Endothelial cell (in vitro differentiated cells): ENCODE data around the gene PARD3. TPM values are rescaled to one million over a fixed set of nuclear protein-coding genes. Genes with fewer than 3 reads are reported as not detected.

Experiments
- DNase-seq: peaks from one replicate; pipeline ENCODE4 v3.0.0; 2021; ENCODE audit warnings: low spot score
- H3K27ac Mint-ChIP-seq: one replicate; pipeline ENCODE4 v1.8.0; 2021; ENCODE audit warnings: mixed read lengths, inconsistent platforms; ENCODE audit not compliant: unreplicated experiment
- H3K27me3 Mint-ChIP-seq: one replicate; pipeline ENCODE4 v1.8.0; 2021; ENCODE audit warnings: mild to moderate bottlenecking, moderate library complexity, mixed read lengths, inconsistent platforms; ENCODE audit not compliant: unreplicated experiment
- H3K36me3 Mint-ChIP-seq: one replicate; pipeline ENCODE4 v1.8.0; 2021; ENCODE audit warnings: mild to moderate bottlenecking, low read depth, mixed read lengths, inconsistent platforms; ENCODE audit not compliant: unreplicated experiment
- H3K4me1 Mint-ChIP-seq: one replicate; pipeline ENCODE4 v1.8.0; 2021; ENCODE audit warnings: mild to moderate bottlenecking, mixed read lengths, inconsistent platforms; ENCODE audit not compliant: unreplicated experiment
- H3K4me3 Mint-ChIP-seq: one replicate; pipeline ENCODE4 v1.8.0; 2021; ENCODE audit warnings: mild to moderate bottlenecking, mixed read lengths, inconsistent platforms; ENCODE audit not compliant: unreplicated experiment
- H3K9me3 Mint-ChIP-seq: one replicate; pipeline ENCODE4 v1.8.0; 2021; ENCODE audit warnings: mixed read lengths, inconsistent platforms; ENCODE audit not compliant: unreplicated experiment
- CTCF ChIP-seq: fragments of 200-600 bp; sonication (generic); IDR thresholded peaks from one replicate; pipeline ENCODE4 v1.5.0; 2021; ENCODE audit warnings: antibody characterized with exemption; ENCODE audit not compliant: unreplicated experiment
- total RNA-seq: library from RNA; stranded (reverse); fragmentation: NEBNext Ultra II Directional; extraction: Animal tissue kit (Norgen Biotek cat#: 25700); gene quantifications from one replicate; pipeline ENCODE4 v1.2.1, GENCODE V29; 2021; ENCODE audit not compliant: unreplicated experiment

Gene PARD3
- total RNA-seq, 1 donor from 2014 or later: 35.2 TPM

GRCh38 chr10:34341473-34341872 is 473.6 kb downstream of the PARD3 start:
- H3K27me3 Mint-ChIP-seq: no peaks in the 10 kb centered on the region
- no peak overlapping the region for H3K4me3 Mint-ChIP-seq
- peaks cover 3% of the 10 kb centered on the region for H3K36me3 Mint-ChIP-seq
- peaks cover 7% of the 10 kb centered on the region for H3K4me1 Mint-ChIP-seq
- no peak overlapping the region for H3K27ac Mint-ChIP-seq
- DNase-seq: no peak
- TF ChIP-seq CTCF: no peak
- H3K9me3 Mint-ChIP-seq: no peaks in the 10 kb centered on the region

- Mint-ChIP-seq H3K9me3 (no peaks in the 10 kb centered on the region), H3K27me3 (no peaks in the 10 kb centered on the region), H3K4me3 (no peak overlapping the region), H3K36me3 (peaks cover 3% of the 10 kb centered on the region), H3K4me1 (peaks cover 7% of the 10 kb centered on the region), H3K27ac (no peak overlapping the region)
- no peak for TF ChIP-seq CTCF
- no peak for DNase-seq
Observed at GRCh38 chr10:34340934-34341333, 474.2 kb downstream of the PARD3 start.

GRCh38 chr10:34339816-34340553 is 475.1 kb downstream of the PARD3 start:
- Mint-ChIP-seq H3K27me3 (no peaks in the 10 kb centered on the region), H3K27ac (no peak overlapping the region), H3K9me3 (no peaks in the 10 kb centered on the region), H3K36me3 (peaks cover 3% of the 10 kb centered on the region), H3K4me3 (no peak overlapping the region), H3K4me1 (peaks cover 3% of the 10 kb centered on the region)
- no peak for TF ChIP-seq CTCF
- DNase-seq: no peak

GRCh38 chr10:34337917-34338316 is 477.2 kb downstream of the PARD3 start:
- Mint-ChIP-seq H3K36me3 (peaks cover 3% of the 10 kb centered on the region), H3K4me1 (no peaks in the 10 kb centered on the region), H3K9me3 (no peaks in the 10 kb centered on the region), H3K4me3 (no peak overlapping the region), H3K27me3 (no peaks in the 10 kb centered on the region), H3K27ac (no peak overlapping the region)
- no peak for TF ChIP-seq CTCF
- no peak for DNase-seq

- Mint-ChIP-seq H3K9me3 (no peaks in the 10 kb centered on the region), H3K27ac (no peak overlapping the region), H3K4me1 (no peaks in the 10 kb centered on the region), H3K4me3 (no peak overlapping the region), H3K27me3 (no peaks in the 10 kb centered on the region), H3K36me3 (peaks cover 3% of the 10 kb centered on the region)
- no peak for TF ChIP-seq CTCF
- no peak for DNase-seq
Observed at GRCh38 chr10:34335960-34336690, 479.0 kb downstream of the PARD3 start.
